ENCODE measurements around the gene VSTM2B. TPM values are rescaled to one million over a fixed set of nuclear protein-coding genes. Genes with fewer than 3 reads are reported as not detected.

VSTM2B gene
- total and polyA plus RNA-seq, 2 of the 4 experiments (the other 2 are of a cell fraction): not detected

- ATAC-seq (ENCODE audit: low read depth) (no peak), DNase-seq (no peak)
- POLR2A ChIA-PET (ENCODE audit: unreplicated experiment): no interaction called here
- no peak overlapping the region for H2BK120ac ChIP-seq (ENCODE audit: low read depth, low read length)
- 0 out of 2 replicates have a peak, but pooled peaks cover 3% of the 10 kb centered on the region for H3K27me3 ChIP-seq (ENCODE audit: control insufficient read depth, insufficient read depth, low read length)
- no peak overlapping the region for H3K4ac ChIP-seq (ENCODE audit: low read depth, low read length)
- H4K5ac ChIP-seq (ENCODE audit: low read depth, low read length): no peak overlapping the region
- no TSS peak for BruUV-seq (replicated peaks)
- no peak overlapping the region for H3K4me3 ChIP-seq (ENCODE audit: insufficient read depth, low read depth, low read length)
- H3K9me1 ChIP-seq (ENCODE audit: insufficient read depth, low read length): no peaks in the 10 kb centered on the region
- intact Hi-C loops (cut with micrococcal nuclease): no loop called here
- H2AK9ac ChIP-seq (replicated peaks; ENCODE audit: low read depth, low read length, poor library complexity): no peak overlapping the region
- H3K27ac ChIP-seq (ENCODE audit: insufficient read depth, low read length): no peak overlapping the region
- H2BK20ac ChIP-seq (ENCODE audit: low read depth, low read length): no peak overlapping the region
- H3K4me2 ChIP-seq (ENCODE audit: low read depth, low read length): no peak overlapping the region
- H2AK5ac ChIP-seq (ENCODE audit: low read depth, low read length): no peak overlapping the region
- dilution Hi-C loops (cut with HindIII; ENCODE audit: low sequenced_read_pairs, unreplicated experiment): no loop called here
- H2BK5ac ChIP-seq (ENCODE audit: low read depth, low read length, poor library complexity, severe bottlenecking): no peak overlapping the region
- no peak overlapping the region for H3K23ac ChIP-seq (ENCODE audit: low read depth, low read length)
- no peaks in the 10 kb centered on the region for H3K9me3 ChIP-seq (ENCODE audit: control insufficient read depth, insufficient read depth, low read length)
- H2AFZ ChIP-seq (replicated peaks; ENCODE audit: low read length, poor library complexity): no peak overlapping the region
- no peaks in the 10 kb centered on the region for H4K20me1 ChIP-seq (ENCODE audit: insufficient read depth, low read length)
- CTCF ChIA-PET: no interaction called here
- in situ Hi-C loops (cut with MboI; ENCODE audit: low sequenced_read_pairs): no loop called here
- H4K91ac ChIP-seq (ENCODE audit: insufficient read depth, low read depth, low read length): no peak overlapping the region
- no peaks in the 10 kb centered on the region for H3K4me1 ChIP-seq (ENCODE audit: control insufficient read depth, insufficient read depth, low read length)
- H2BK15ac ChIP-seq (ENCODE audit: low read depth, low read length): no peak overlapping the region
- no peak overlapping the region for H3K14ac ChIP-seq (replicated peaks; ENCODE audit: low read depth, low read length)
- H3K36me3 ChIP-seq (ENCODE audit: control insufficient read depth, insufficient read depth, low read length): no peaks in the 10 kb centered on the region
- no peaks in the 10 kb centered on the region for H3K79me1 ChIP-seq (ENCODE audit: low read depth in 1 of 2, low read length in 2 of 2)
- no peak overlapping the region for H3K56ac ChIP-seq (ENCODE audit: extremely low read depth, insufficient read depth, low read length)
- 33% methylated on average over 3 of the region's 9 CpGs; no CpG with 5 or more reads in 1 of the 2 experiments for WGBS, 2 experiments (ENCODE audit: extremely low coverage in 2 of 2, insufficient read length in 1 of 2)
- no peak overlapping the region for H4K8ac ChIP-seq (ENCODE audit: low read depth in 2 of 2, low read length in 2 of 2)
- H3K9ac ChIP-seq (ENCODE audit: low read depth, low read length): no peak overlapping the region
- H3K18ac ChIP-seq (ENCODE audit: low read depth, low read length): no peak overlapping the region
- no peak for TF ChIP-seq POLR2A (IDR thresholded peaks at IDR 0.05; ENCODE audit: low read depth, low read length)
- TF ChIP-seq MAZ (IDR thresholded peaks at IDR 0.05; ENCODE audit: borderline replicate concordance, low read depth, low read length): no peak
- no peak for TF ChIP-seq ELK1 (IDR thresholded peaks at IDR 0.05; ENCODE audit: borderline replicate concordance, low read depth, low read length)
- TF ChIP-seq CTCF (conservative IDR thresholded peaks at IDR 0.05; ENCODE audit: low read depth, low read length): no peak
- TF ChIP-seq RAD21 (IDR thresholded peaks at IDR 0.05; ENCODE audit: low read length): no peak
- TF ChIP-seq MXI1 (IDR thresholded peaks at IDR 0.05; ENCODE audit: borderline replicate concordance, low read depth, low read length): no peak
- no peak for TF ChIP-seq NFE2L2 (IDR thresholded peaks at IDR 0.05; ENCODE audit: low read depth, low read length)
- no peak for TF ChIP-seq CEBPB (IDR thresholded peaks at IDR 0.05; ENCODE audit: low read depth, low read length)
- no peak for TF ChIP-seq FOS (IDR thresholded peaks at IDR 0.05; ENCODE audit: low read depth, low read length)
- no peak for TF ChIP-seq CHD1 (IDR thresholded peaks at IDR 0.05; ENCODE audit: low read depth, low read length)
- no peak for TF ChIP-seq USF2 (IDR thresholded peaks at IDR 0.05; ENCODE audit: low read depth, low read length)
- TF ChIP-seq BHLHE40 (IDR thresholded peaks at IDR 0.05; ENCODE audit: low read depth, low read length): no peak
- no peak for TF ChIP-seq MAFK (IDR thresholded peaks at IDR 0.05; ENCODE audit: low read depth, low read length)
- TF ChIP-seq RFX5 (IDR thresholded peaks at IDR 0.05; ENCODE audit: low read depth, low read length): no peak
- no peak for TF ChIP-seq SMC3 (IDR thresholded peaks at IDR 0.05; ENCODE audit: low read depth, low read length)
Measured at GRCh38 chr19:29569038-29569911, 43.5 kb downstream of the VSTM2B start.

Data from IMR-90 (cell line).